Endothelial cell (in vitro differentiated cells): ENCODE results near the gene MAP3K12. TPM values are rescaled to one million over a fixed set of nuclear protein-coding genes. Genes with fewer than 3 reads are reported as not detected.

Experiments used
- DNase-seq: peaks from one replicate; pipeline ENCODE4 v3.0.0; 2021; ENCODE audit warnings: low spot score
- H3K27ac Mint-ChIP-seq: one replicate; pipeline ENCODE4 v1.8.0; 2021; ENCODE audit warnings: mixed read lengths, inconsistent platforms; ENCODE audit not compliant: unreplicated experiment
- H3K27me3 Mint-ChIP-seq: one replicate; pipeline ENCODE4 v1.8.0; 2021; ENCODE audit warnings: mild to moderate bottlenecking, moderate library complexity, mixed read lengths, inconsistent platforms; ENCODE audit not compliant: unreplicated experiment
- H3K36me3 Mint-ChIP-seq: one replicate; pipeline ENCODE4 v1.8.0; 2021; ENCODE audit warnings: mild to moderate bottlenecking, low read depth, mixed read lengths, inconsistent platforms; ENCODE audit not compliant: unreplicated experiment
- H3K4me1 Mint-ChIP-seq: one replicate; pipeline ENCODE4 v1.8.0; 2021; ENCODE audit warnings: mild to moderate bottlenecking, mixed read lengths, inconsistent platforms; ENCODE audit not compliant: unreplicated experiment
- H3K4me3 Mint-ChIP-seq: one replicate; pipeline ENCODE4 v1.8.0; 2021; ENCODE audit warnings: mild to moderate bottlenecking, mixed read lengths, inconsistent platforms; ENCODE audit not compliant: unreplicated experiment
- H3K9me3 Mint-ChIP-seq: one replicate; pipeline ENCODE4 v1.8.0; 2021; ENCODE audit warnings: mixed read lengths, inconsistent platforms; ENCODE audit not compliant: unreplicated experiment
- CTCF ChIP-seq: fragments of 200-600 bp; sonication (generic); IDR thresholded peaks from one replicate; pipeline ENCODE4 v1.5.0; 2021; ENCODE audit warnings: antibody characterized with exemption; ENCODE audit not compliant: unreplicated experiment
- total RNA-seq: library from RNA; stranded (reverse); fragmentation: NEBNext Ultra II Directional; extraction: Animal tissue kit (Norgen Biotek cat#: 25700); gene quantifications from one replicate; pipeline ENCODE4 v1.2.1, GENCODE V29; 2021; ENCODE audit not compliant: unreplicated experiment

Gene MAP3K12
- total RNA-seq, 1 donor from 2014 or later = 20.9 TPM

DNA sequence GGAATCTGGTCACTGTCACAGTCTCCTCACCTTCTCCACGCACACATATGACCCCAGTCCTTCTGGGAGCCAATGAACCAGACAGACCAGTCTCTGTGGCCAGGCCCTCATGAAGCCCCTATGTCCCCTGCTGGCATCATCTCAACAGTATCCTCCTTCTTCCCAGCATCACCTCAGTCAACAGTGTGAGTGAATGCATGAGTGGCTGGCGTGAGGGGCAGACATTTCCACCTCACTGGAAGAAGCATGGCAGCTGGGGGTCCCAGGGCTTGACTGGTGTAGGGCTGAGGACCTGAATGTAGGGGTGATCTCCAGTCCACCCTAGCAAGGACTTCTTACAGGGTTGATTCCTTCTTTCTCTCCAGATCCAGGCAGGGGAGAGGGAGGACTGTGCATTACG is 1.8 kb downstream of the MAP3K12 start:
- TF ChIP-seq CTCF = no peak
- Mint-ChIP-seq H3K4me3 (no peak overlapping the region), H3K27me3 (peaks cover 24% of the 10 kb centered on the region), H3K27ac (no peak overlapping the region), H3K36me3 (peaks cover 6% of the 10 kb centered on the region), H3K4me1 (peaks cover 47% of the 10 kb centered on the region), H3K9me3 (no peaks in the 10 kb centered on the region)
- no peak for DNase-seq

DNA sequence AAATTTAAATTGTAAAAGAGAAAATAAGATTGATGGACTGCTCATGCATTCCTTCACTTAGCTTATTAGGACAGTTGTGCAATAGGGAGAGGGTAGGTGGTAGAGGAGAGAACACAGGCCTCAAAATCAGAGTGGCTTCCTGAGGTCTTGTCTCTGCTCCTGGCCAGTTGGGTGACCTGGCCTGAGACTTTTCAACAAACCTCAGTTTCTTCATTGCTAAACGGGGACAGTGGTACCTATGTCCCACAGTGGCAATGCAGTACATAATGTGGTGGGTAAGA is 2.6 kb downstream of the MAP3K12 start:
- H3K27me3 Mint-ChIP-seq = peaks cover 24% of the 10 kb centered on the region
- no peak overlapping the region for H3K27ac Mint-ChIP-seq
- H3K4me3 Mint-ChIP-seq = peak overlapping the region; percentile 42
- TF ChIP-seq CTCF = no peak
- DNase-seq = no peak
- peaks cover 6% of the 10 kb centered on the region for H3K36me3 Mint-ChIP-seq
- peaks cover 47% of the 10 kb centered on the region for H3K4me1 Mint-ChIP-seq
- no peaks in the 10 kb centered on the region for H3K9me3 Mint-ChIP-seq

DNA sequence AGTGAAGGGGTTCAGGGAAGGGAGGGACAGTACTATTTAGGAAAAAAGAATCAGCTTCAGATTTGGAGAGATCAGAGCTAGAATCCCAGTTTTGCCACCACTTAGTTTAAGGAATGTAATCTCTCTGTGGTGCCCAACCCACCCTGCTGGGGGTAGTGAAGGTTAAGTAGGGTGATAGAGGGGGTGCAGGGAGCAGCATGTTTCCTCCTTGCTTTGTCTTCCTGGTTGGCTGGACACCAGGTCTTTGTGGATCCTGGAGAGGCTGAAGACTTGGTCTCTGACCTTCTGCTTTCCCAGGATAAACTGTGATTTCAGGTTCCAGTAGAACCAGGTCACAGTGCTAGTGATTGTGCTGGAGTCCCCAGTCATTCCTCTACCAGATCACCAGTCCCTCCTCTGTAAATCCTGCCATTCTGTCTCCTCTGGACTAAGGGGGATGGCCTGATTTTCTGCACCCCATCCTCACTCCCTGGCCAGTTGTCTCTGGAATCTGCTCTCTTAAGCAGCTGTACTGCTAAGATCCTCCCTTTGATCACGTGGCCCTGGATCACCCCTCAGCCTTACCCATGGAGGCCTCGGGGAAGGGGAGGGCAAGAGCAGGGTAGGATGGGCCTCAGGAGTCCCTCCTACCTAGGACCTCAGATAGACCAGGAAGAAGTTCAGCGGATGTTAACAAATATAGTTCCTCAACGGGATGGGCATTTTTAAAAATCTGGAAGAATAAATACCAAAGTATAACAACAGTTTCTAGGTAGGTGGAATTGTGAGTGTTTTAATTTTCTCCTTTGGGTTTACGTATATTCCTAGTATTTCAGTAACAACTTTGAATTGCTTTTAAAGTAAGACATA is 3.1 kb downstream of the MAP3K12 start:
- peaks cover 6% of the 10 kb centered on the region for H3K36me3 Mint-ChIP-seq
- H3K4me1 Mint-ChIP-seq = peaks cover 45% of the 10 kb centered on the region
- peak overlapping the region; percentile 42 for H3K4me3 Mint-ChIP-seq
- peaks cover 24% of the 10 kb centered on the region for H3K27me3 Mint-ChIP-seq
- no peak for DNase-seq
- TF ChIP-seq CTCF = no peak
- H3K9me3 Mint-ChIP-seq = no peaks in the 10 kb centered on the region
- H3K27ac Mint-ChIP-seq = peak overlapping the region; percentile 77

- Mint-ChIP-seq H3K4me3 (peak overlapping the region; percentile 94), H3K27ac (peak overlapping the region; percentile 95), H3K27me3 (peaks cover 18% of the 10 kb centered on the region), H3K9me3 (no peaks in the 10 kb centered on the region), H3K36me3 (no peaks in the 10 kb centered on the region), H3K4me1 (peaks cover 33% of the 10 kb centered on the region)
- DNase-seq = no peak
- TF ChIP-seq CTCF = no peak
Observed at GRCh38 chr12:53493610-53494391, 5.5 kb downstream of the MAP3K12 start.
